ENCODE results near the gene MAP3K15. TPM values are rescaled to one million over a fixed set of nuclear protein-coding genes. Genes with fewer than 3 reads are reported as not detected.

MAP3K15 gene
- polyA plus RNA-seq (2012; ENCODE audit: insufficient read length, low read depth): 2.2 TPM

GRCh38 chrX:19514791-19515614 lies at the start of gene MAP3K15:
Gene MAP3K15, minus strand, starts transcription at chrX:19515508. Its CDS starts 247 bp downstream, at chrX:19515261.
- no peak for TF ChIP-seq REST (IDR thresholded peaks at IDR 0.05; ENCODE audit: insufficient read depth in 1 of 2, low read depth in 2 of 2, low read length in 2 of 2)
- no peak for TF ChIP-seq POLR2AphosphoS5 (IDR thresholded peaks at IDR 0.05; ENCODE audit: low read depth, low read length)
- TF ChIP-seq SIN3A (IDR thresholded peaks at IDR 0.05; ENCODE audit: borderline replicate concordance, insufficient read depth, low read length): no peak
- no peak for TF ChIP-seq FOXP2 (optimal IDR thresholded peaks at IDR 0.05; ENCODE audit: borderline replicate concordance, extremely low read depth, extremely low read length, insufficient read depth)
- no peak for TF ChIP-seq TAF1 (IDR thresholded peaks at IDR 0.05; ENCODE audit: borderline replicate concordance, insufficient read depth, low read length)

DNA sequence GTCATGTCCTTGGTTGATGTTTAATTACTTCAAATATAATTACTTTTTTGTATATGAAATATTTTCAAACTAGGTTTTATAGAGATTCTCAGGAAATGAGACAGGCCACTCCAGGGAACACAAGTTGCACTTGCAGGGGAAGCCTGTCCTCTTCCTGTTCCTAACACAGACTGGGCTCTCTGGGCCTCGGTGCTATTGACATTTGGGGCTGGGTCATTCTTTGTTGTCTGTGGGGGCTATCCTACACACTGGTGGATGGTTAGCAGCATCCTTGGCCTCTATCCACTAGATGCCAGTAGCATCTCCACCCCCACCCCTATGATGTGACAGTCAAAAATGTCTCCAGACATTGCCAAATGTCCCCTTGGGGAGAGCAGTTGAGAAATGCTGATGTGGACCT lies 49.3 kb upstream of the MAP3K15 start:
- TF ChIP-seq TAF1 (IDR thresholded peaks at IDR 0.05; ENCODE audit: borderline replicate concordance, insufficient read depth, low read length) (no peak), SIN3A (IDR thresholded peaks at IDR 0.05; ENCODE audit: borderline replicate concordance, insufficient read depth, low read length) (no peak), FOXP2 (optimal IDR thresholded peaks at IDR 0.05; ENCODE audit: borderline replicate concordance, extremely low read depth, extremely low read length, insufficient read depth) (no peak), REST (IDR thresholded peaks at IDR 0.05; ENCODE audit: insufficient read depth in 1 of 2, low read depth in 2 of 2, low read length in 2 of 2) (no peak), POLR2AphosphoS5 (IDR thresholded peaks at IDR 0.05; ENCODE audit: low read depth, low read length) (no peak)

- TF ChIP-seq FOXP2 (optimal IDR thresholded peaks at IDR 0.05; ENCODE audit: borderline replicate concordance, extremely low read depth, extremely low read length, insufficient read depth): no peak
- no peak for TF ChIP-seq REST (IDR thresholded peaks at IDR 0.05; ENCODE audit: insufficient read depth in 1 of 2, low read depth in 2 of 2, low read length in 2 of 2)
- TF ChIP-seq POLR2AphosphoS5 (IDR thresholded peaks at IDR 0.05; ENCODE audit: low read depth, low read length): no peak
- TF ChIP-seq SIN3A (IDR thresholded peaks at IDR 0.05; ENCODE audit: borderline replicate concordance, insufficient read depth, low read length): no peak
- no peak for TF ChIP-seq TAF1 (IDR thresholded peaks at IDR 0.05; ENCODE audit: borderline replicate concordance, insufficient read depth, low read length)
These were observed 48.4 kb upstream of the MAP3K15 start for GRCh38 chrX:19563746-19564145.

DNA sequence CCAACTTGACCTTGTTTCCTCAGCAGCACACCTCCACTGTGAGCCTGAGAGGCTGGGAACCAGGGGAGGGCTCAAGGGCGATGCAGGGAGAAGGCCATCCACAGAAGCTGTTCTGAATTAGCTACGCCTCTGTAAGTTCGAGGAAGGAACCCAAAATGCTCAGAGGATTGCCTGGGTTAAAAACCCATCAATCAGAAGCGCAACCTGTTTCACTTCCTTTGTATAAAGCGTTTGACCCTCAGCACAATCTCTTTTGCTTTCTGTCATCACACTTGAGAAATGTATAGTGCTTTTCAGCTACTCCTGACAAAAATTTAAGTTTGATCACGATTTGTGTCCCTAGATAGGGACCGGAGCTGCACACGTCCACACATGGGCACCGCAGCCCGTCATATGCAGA lies 48.0 kb upstream of the MAP3K15 start:
- TF ChIP-seq REST (IDR thresholded peaks at IDR 0.05; ENCODE audit: insufficient read depth in 1 of 2, low read depth in 2 of 2, low read length in 2 of 2) (no peak), POLR2AphosphoS5 (IDR thresholded peaks at IDR 0.05; ENCODE audit: low read depth, low read length) (no peak), SIN3A (IDR thresholded peaks at IDR 0.05; ENCODE audit: borderline replicate concordance, insufficient read depth, low read length) (no peak), FOXP2 (optimal IDR thresholded peaks at IDR 0.05; ENCODE audit: borderline replicate concordance, extremely low read depth, extremely low read length, insufficient read depth) (no peak), TAF1 (IDR thresholded peaks at IDR 0.05; ENCODE audit: borderline replicate concordance, insufficient read depth, low read length) (no peak)
